K562 (cell line): Measurements from ENCODE around the gene HEMK1. TPM values are rescaled to one million over a fixed set of nuclear protein-coding genes. Genes with fewer than 3 reads are reported as not detected.

ENCODE experiments used
- CBFA2T2 ChIP-seq: fragments of 450-650 bp; conservative IDR thresholded peaks from 2 replicates; pipeline ENCODE4 v1.6.1; 2017; ENCODE audit warnings: mild to moderate bottlenecking
- CREB3L1 ChIP-seq: fragments of 450-650 bp; IDR thresholded peaks from 2 replicates; pipeline ENCODE4 v1.6.1; 2014; ENCODE audit warnings: low read depth, mild to moderate bottlenecking, moderate library complexity, borderline replicate concordance
- CTBP1 ChIP-seq: fragments of 450-650 bp; IDR thresholded peaks from 2 replicates; pipeline ENCODE4 v1.6.1; 2016; ENCODE audit warnings: borderline replicate concordance
- DACH1 ChIP-seq: fragments of 450-650 bp; IDR thresholded peaks from 2 replicates; pipeline ENCODE4 v1.6.1; 2018; ENCODE audit not compliant: partially characterized antibody
- ERF ChIP-seq: fragments of 450-650 bp; formaldehyde crosslinking; IDR thresholded peaks from 2 replicates; pipeline ENCODE4 v1.4.0; 2020; ENCODE audit warnings: mild to moderate bottlenecking, mixed read lengths
- FOXM1 ChIP-seq, 2 experiments: fragments of 450-650 bp in 1 of 2; sonication (generic) in 1 of 2; formaldehyde crosslinking in 1 of 2; IDR thresholded peaks; 2 replicates each; pipeline versions ENCODE4 v1.6.1 to v1.9.0; 2017 to 2022; ENCODE audit warnings: low read depth in 2 of 2, mild to moderate bottlenecking in 2 of 2, missing genetic modification reagents in 1 of 2, moderate library complexity in 1 of 2
- HCFC1 ChIP-seq: IDR thresholded peaks from 2 replicates; pipeline ENCODE4 v1.6.1; 2012; ENCODE audit warnings: low read depth, low read length, improper control_type of control experiment
- NFIX ChIP-seq: fragments of 250-450 bp; sonication (Bioruptor Pico); IDR thresholded peaks from 2 replicates; pipeline ENCODE4 v1.4.0; 2020; ENCODE audit warnings: low read depth, mild to moderate bottlenecking, moderate library complexity
- NFRKB ChIP-seq: fragments of 450-650 bp; IDR thresholded peaks from 2 replicates; pipeline ENCODE4 v1.6.1; 2016; ENCODE audit warnings: low read depth
- OTX1 ChIP-seq: fragments of 450-650 bp; formaldehyde crosslinking; IDR thresholded peaks from 2 replicates; pipeline ENCODE4 v1.4.0; 2022; ENCODE audit warnings: mild to moderate bottlenecking
- PATZ1 ChIP-seq: fragments of 250-450 bp; sonication (Bioruptor Pico); IDR thresholded peaks from 2 replicates; pipeline ENCODE4 v1.5.0; 2020; ENCODE audit warnings: mild to moderate bottlenecking, borderline replicate concordance
- RBM14 ChIP-seq: fragments of 200-400 bp; formaldehyde crosslinking; IDR thresholded peaks from 2 replicates; pipeline ENCODE4 v1.6.1; 2018; ENCODE audit warnings: low read depth, mild to moderate bottlenecking, low read length, moderate library complexity, borderline replicate concordance; ENCODE audit not compliant: insufficient read depth
- SAFB ChIP-seq: fragments of 200-400 bp; formaldehyde crosslinking; IDR thresholded peaks from 2 replicates; pipeline ENCODE4 v1.6.1; 2017; ENCODE audit warnings: low read depth, low read length, borderline replicate concordance
- SMAD4 ChIP-seq: fragments of 250-450 bp; sonication (Bioruptor Pico); conservative IDR thresholded peaks from 2 replicates; pipeline ENCODE4 v1.8.0; 2021; ENCODE audit warnings: inconsistent platforms, mild to moderate bottlenecking, moderate library complexity
- SRF ChIP-seq, 2 experiments: fragments of 250-450, 450-650 bp in 1 of 2; sonication (Bioruptor Pico) in 1 of 2; sonication (generic) in 1 of 2; formaldehyde crosslinking; IDR thresholded peaks; 2 replicates each; pipeline versions ENCODE4 v1.5.0 to v1.5.1; 2020 to 2022; ENCODE audit warnings: mild to moderate bottlenecking in 1 of 2, missing genetic modification reagents in 1 of 2
- ZBTB8A ChIP-seq: fragments of 450-650 bp; IDR thresholded peaks from 2 replicates; pipeline ENCODE4 v1.6.1; 2018; ENCODE audit warnings: mild to moderate bottlenecking, moderate library complexity; ENCODE audit not compliant: partially characterized antibody
- ZKSCAN3 ChIP-seq: fragments of 250-450 bp; sonication (Bioruptor Pico); IDR thresholded peaks from 2 replicates; pipeline ENCODE4 v1.4.0; 2020
- ZNF23 ChIP-seq: fragments of 250-450 bp; sonication (Bioruptor Pico); IDR thresholded peaks from 2 replicates; pipeline ENCODE4 v1.4.0; 2020; ENCODE audit warnings: mild to moderate bottlenecking
- ZNF644 ChIP-seq: fragments of 200-800 bp; sonication (Bioruptor generic); IDR thresholded peaks from 2 replicates; pipeline ENCODE4 v1.6.1; 2016; ENCODE audit warnings: low read depth, missing genetic modification characterization, missing compliant biosample characterization
- ZSCAN32 ChIP-seq: fragments of 450-650 bp; formaldehyde crosslinking; IDR thresholded peaks from 2 replicates; pipeline ENCODE4 v1.4.0; 2020; ENCODE audit warnings: mild to moderate bottlenecking, moderate library complexity
- polyA plus RNA-seq, 8 experiments: library from polyadenylated mRNA; depleted of rRNA in 4 of 8; stranded (reverse) in 5 of 8; unstranded in 3 of 8; fragments of >200 nt; fragmentation: Nextera tagmentation in 2 of 8; fragmentation: Illumina TruSeq in 1 of 8; extraction: Ambion mirVana in 2 of 8; extraction: Trizol in 1 of 8; gene quantifications; 2 replicates each; pipeline versions ENCODE4 v1.2.1 to v1.2.3, GENCODE V29; 2011 to 2014; ENCODE audit warnings: inconsistent platforms in 1 of 8, missing spikeins in 1 of 8
- total RNA-seq, 7 experiments: library from RNA; depleted of rRNA in 6 of 7; stranded (reverse); fragments of >200 nt in 6 of 7; fragmentation: Illumina TruSeq in 2 of 7; extraction: Trizol in 2 of 7; gene quantifications; 2 replicates each; pipeline versions ENCODE4 v1.2.1 to v1.2.3, GENCODE V29; 2011 to 2021; ENCODE audit warnings: low replicate concordance in 1 of 7
- TF ChIP-seq, protein P1 (sequence below): sonication (generic); formaldehyde crosslinking; IDR thresholded peaks from 2 replicates; pipeline ENCODE4 v1.8.1; 2023; ENCODE audit warnings: mild to moderate bottlenecking, missing genetic modification reagents, moderate library complexity
- TF ChIP-seq, protein P2 (sequence below): fragments of 450-650 bp; IDR thresholded peaks from 2 replicates; pipeline ENCODE4 v1.6.1; 2016

Gene HEMK1
- total and polyA plus RNA-seq, 9 of the 15 experiments (the other 6 are each of a cell fraction or from before 2014, with no cell fraction given) = 2.0 to 16.8 (median 11.4) TPM

- no peak for TF ChIP-seq PATZ1
- no peak for TF ChIP-seq ZSCAN32 (CRISPR knock-in tag)
- no peak for TF ChIP-seq ZNF23 (CRISPR knock-in tag)
- no peak for TF ChIP-seq ERF (CRISPR knock-in tag)
- no peak for TF ChIP-seq SAFB
- TF ChIP-seq OTX1 = no peak
- no peak for TF ChIP-seq ZNF644 (tag)
- no peak; the same call in 1 of the 2 replicates for TF ChIP-seq FOXM1 (IDR thresholded peaks at IDR 0.05; ENCODE audit: low read depth)
- no peak for TF ChIP-seq FOXM1 (CRISPR knock-in tag; IDR thresholded peaks at IDR 0.05; ENCODE audit: low read depth)
- no peak for TF ChIP-seq RBM14
- TF ChIP-seq CBFA2T2 = no peak
- TF ChIP-seq, protein P1, sequence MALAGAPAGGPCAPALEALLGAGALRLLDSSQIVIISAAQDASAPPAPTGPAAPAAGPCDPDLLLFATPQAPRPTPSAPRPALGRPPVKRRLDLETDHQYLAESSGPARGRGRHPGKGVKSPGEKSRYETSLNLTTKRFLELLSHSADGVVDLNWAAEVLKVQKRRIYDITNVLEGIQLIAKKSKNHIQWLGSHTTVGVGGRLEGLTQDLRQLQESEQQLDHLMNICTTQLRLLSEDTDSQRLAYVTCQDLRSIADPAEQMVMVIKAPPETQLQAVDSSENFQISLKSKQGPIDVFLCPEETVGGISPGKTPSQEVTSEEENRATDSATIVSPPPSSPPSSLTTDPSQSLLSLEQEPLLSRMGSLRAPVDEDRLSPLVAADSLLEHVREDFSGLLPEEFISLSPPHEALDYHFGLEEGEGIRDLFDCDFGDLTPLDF (CRISPR knock-in tag) = no peak
- TF ChIP-seq HCFC1 = no peak
- TF ChIP-seq CTBP1 = peak; percentile 17; the same call in 1 of the 2 replicates
- TF ChIP-seq ZKSCAN3 (CRISPR knock-in tag) = no peak
- TF ChIP-seq NFRKB = peak; percentile 68
- no peak for TF ChIP-seq DACH1
- TF ChIP-seq, protein P2, sequence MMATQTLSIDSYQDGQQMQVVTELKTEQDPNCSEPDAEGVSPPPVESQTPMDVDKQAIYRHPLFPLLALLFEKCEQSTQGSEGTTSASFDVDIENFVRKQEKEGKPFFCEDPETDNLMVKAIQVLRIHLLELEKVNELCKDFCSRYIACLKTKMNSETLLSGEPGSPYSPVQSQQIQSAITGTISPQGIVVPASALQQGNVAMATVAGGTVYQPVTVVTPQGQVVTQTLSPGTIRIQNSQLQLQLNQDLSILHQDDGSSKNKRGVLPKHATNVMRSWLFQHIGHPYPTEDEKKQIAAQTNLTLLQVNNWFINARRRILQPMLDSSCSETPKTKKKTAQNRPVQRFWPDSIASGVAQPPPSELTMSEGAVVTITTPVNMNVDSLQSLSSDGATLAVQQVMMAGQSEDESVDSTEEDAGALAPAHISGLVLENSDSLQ = no peak
- no peak for TF ChIP-seq NFIX (CRISPR knock-in tag)
- peak; percentile 33; the same call in 1 of the 2 replicates for TF ChIP-seq CREB3L1
- TF ChIP-seq SRF (CRISPR knock-in tag; IDR thresholded peaks at IDR 0.05) = no peak
- peak; percentile 90 for TF ChIP-seq SMAD4 (CRISPR knock-in tag)
- TF ChIP-seq ZBTB8A = no peak
Observed at GRCh38 chr3:50600141-50600753, 30.9 kb downstream of the HEMK1 start (continued).
